Mammary epithelial cell (primary cell): ENCODE data around the gene CNTNAP2.

Experiments
- EZH2 ChIP-seq: IDR thresholded peaks from 2 replicates; pipeline ENCODE4 v1.6.1; 2012; ENCODE audit warnings: low read length, inconsistent platforms, borderline replicate concordance
- TF ChIP-seq, protein P1 (sequence below), 2 donors: IDR thresholded peaks in 1 of 2; conservative IDR thresholded peaks in 1 of 2; 2 replicates each; pipeline ENCODE4 v1.5.1; 2011 to 2012; ENCODE audit warnings: inconsistent platforms in 2 of 2, low read length in 2 of 2, mild to moderate bottlenecking in 2 of 2, control low read depth in 1 of 2, low read depth in 1 of 2; ENCODE audit not compliant: insufficient read depth in 1 of 2; ENCODE audit errors: extremely low read depth in 1 of 2

- TF ChIP-seq EZH2: no peak
- TF ChIP-seq, protein P1, sequence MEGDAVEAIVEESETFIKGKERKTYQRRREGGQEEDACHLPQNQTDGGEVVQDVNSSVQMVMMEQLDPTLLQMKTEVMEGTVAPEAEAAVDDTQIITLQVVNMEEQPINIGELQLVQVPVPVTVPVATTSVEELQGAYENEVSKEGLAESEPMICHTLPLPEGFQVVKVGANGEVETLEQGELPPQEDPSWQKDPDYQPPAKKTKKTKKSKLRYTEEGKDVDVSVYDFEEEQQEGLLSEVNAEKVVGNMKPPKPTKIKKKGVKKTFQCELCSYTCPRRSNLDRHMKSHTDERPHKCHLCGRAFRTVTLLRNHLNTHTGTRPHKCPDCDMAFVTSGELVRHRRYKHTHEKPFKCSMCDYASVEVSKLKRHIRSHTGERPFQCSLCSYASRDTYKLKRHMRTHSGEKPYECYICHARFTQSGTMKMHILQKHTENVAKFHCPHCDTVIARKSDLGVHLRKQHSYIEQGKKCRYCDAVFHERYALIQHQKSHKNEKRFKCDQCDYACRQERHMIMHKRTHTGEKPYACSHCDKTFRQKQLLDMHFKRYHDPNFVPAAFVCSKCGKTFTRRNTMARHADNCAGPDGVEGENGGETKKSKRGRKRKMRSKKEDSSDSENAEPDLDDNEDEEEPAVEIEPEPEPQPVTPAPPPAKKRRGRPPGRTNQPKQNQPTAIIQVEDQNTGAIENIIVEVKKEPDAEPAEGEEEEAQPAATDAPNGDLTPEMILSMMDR (conservative IDR thresholded peaks at IDR 0.05 in 1 of 2, IDR thresholded peaks at IDR 0.05 in 1 of 2; ENCODE audit: extremely low read depth in 1 of 2, insufficient read depth in 1 of 2, low read depth in 1 of 2, low read length in 2 of 2): no peak
These were observed 714.1 kb downstream of the CNTNAP2 start for GRCh38 chr7:146830686-146831085.
